ENCODE measurements around the gene NTNG2. TPM values are rescaled to one million over a fixed set of nuclear protein-coding genes. Genes with fewer than 3 reads are reported as not detected.

The NTNG2 gene
- total RNA-seq, 1 donor from 2014 or later: 0.42 TPM

- H3K4me3 ChIP-seq (ENCODE audit: low read depth, low read length): no peak overlapping the region
- TF ChIP-seq CTCF (IDR thresholded peaks at IDR 0.05; ENCODE audit: insufficient read depth, low read length, poor library complexity, severe bottlenecking): no peak
- H3K27me3 ChIP-seq (ENCODE audit: control insufficient read depth, insufficient read depth, low read length): peaks cover 37% of the 10 kb centered on the region
- H3K36me3 ChIP-seq (ENCODE audit: control insufficient read depth, insufficient read depth, low read length): no peaks in the 10 kb centered on the region
- DNase-seq (ENCODE audit: low read depth): no peak
These were observed 18.5 kb upstream of the NTNG2 start for GRCh38 chr9:132143359-132143758.

DNA sequence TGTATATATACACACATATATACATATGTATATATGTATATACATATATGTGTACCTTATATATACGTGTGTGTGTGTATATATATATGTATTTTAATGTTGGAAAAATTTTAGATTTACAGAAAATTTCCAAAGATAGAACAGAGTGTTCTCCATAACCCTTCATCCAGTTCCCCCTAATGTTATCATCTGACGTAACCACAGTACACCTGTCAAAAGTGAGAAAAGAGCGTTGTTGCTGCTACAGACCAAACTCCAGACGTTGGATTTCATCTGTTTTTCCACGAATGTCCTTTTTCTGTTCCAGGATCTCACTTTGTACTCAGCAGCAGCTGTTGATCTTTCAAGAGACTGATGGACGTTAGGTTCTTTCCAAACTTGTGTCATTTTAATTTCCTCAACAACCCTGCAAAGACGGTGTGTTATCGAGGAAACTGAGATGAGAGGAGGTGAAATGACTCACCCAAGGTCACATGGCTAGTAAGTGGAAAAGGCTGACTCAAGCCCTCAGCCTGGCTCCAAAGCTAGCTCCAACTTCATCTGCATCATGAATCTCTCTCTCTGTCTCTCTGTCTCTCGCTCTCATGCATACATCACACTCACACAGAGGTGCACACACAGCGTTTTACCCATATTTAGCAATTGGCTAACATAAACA is 17.0 kb upstream of the NTNG2 start:
- H3K36me3 ChIP-seq (ENCODE audit: control insufficient read depth, insufficient read depth, low read length): no peaks in the 10 kb centered on the region
- peaks cover 42% of the 10 kb centered on the region for H3K27me3 ChIP-seq (ENCODE audit: control insufficient read depth, insufficient read depth, low read length)
- no peak overlapping the region for H3K4me3 ChIP-seq (ENCODE audit: low read depth, low read length)
- no peak for TF ChIP-seq CTCF (IDR thresholded peaks at IDR 0.05; ENCODE audit: insufficient read depth, low read length, poor library complexity, severe bottlenecking)
- DNase-seq (ENCODE audit: low read depth): no peak

GRCh38 chr9:132146039-132146438 is 15.8 kb upstream of the NTNG2 start:
- H3K36me3 ChIP-seq (ENCODE audit: control insufficient read depth, insufficient read depth, low read length): no peaks in the 10 kb centered on the region
- no peak for TF ChIP-seq CTCF (IDR thresholded peaks at IDR 0.05; ENCODE audit: insufficient read depth, low read length, poor library complexity, severe bottlenecking)
- H3K27me3 ChIP-seq (ENCODE audit: control insufficient read depth, insufficient read depth, low read length): peaks cover 42% of the 10 kb centered on the region
- no peak overlapping the region for H3K4me3 ChIP-seq (ENCODE audit: low read depth, low read length)
- DNase-seq (ENCODE audit: low read depth): no peak

DNA sequence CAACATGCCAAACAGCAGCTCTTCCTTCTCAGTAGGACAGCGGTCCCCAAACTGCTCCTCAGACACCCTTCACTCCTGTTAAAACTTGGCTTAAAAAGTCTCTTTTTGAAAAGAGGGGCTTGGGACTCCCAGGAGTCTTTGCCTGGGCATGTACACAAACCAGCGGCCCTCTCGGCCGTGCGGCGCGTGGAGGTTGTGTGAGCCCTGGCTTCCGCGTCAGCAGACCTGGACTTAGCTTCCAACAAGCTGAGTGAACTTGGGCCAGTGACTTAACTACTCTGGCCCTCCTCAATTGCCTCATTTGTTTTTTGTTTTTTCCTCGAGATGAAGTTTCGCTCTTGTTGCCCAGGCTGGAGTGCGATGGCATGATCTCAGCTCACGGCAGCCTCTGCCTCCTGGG is 15.3 kb upstream of the NTNG2 start:
- Histone ChIP-seq H3K27me3 (ENCODE audit: control insufficient read depth, insufficient read depth, low read length) (peaks cover 39% of the 10 kb centered on the region), H3K36me3 (ENCODE audit: control insufficient read depth, insufficient read depth, low read length) (no peaks in the 10 kb centered on the region), H3K4me3 (ENCODE audit: low read depth, low read length) (no peak overlapping the region)
- no peak for TF ChIP-seq CTCF (IDR thresholded peaks at IDR 0.05; ENCODE audit: insufficient read depth, low read length, poor library complexity, severe bottlenecking)
- DNase-seq (ENCODE audit: low read depth): no peak

DNA sequence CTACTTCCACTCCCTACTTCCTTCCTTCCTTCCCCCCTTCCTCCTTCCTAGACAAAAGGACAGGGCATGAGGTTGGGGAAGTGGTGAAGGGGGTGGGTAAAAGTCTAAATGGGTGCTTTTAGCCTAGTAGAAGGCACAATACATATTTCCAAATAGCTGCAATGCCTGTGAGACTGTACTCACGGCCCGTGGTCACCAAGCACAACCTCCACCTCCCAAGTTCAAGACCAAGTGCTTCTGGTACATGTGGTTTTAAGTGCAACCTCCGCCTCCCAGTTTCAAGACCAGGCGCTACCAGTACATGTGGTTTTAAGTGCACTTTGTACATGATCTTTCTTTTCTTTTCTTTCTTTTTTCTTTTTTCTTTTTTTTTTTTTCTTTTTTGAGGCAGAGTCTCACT is 14.5 kb upstream of the NTNG2 start:
- no peak for TF ChIP-seq CTCF (IDR thresholded peaks at IDR 0.05; ENCODE audit: insufficient read depth, low read length, poor library complexity, severe bottlenecking)
- H3K27me3 ChIP-seq (ENCODE audit: control insufficient read depth, insufficient read depth, low read length): peaks cover 33% of the 10 kb centered on the region
- no peak for DNase-seq (ENCODE audit: low read depth)
- H3K4me3 ChIP-seq (ENCODE audit: low read depth, low read length): no peak overlapping the region
- H3K36me3 ChIP-seq (ENCODE audit: control insufficient read depth, insufficient read depth, low read length): no peaks in the 10 kb centered on the region

- no peak for DNase-seq (ENCODE audit: low read depth)
- Histone ChIP-seq H3K4me3 (ENCODE audit: low read depth, low read length) (no peak overlapping the region), H3K36me3 (ENCODE audit: control insufficient read depth, insufficient read depth, low read length) (no peaks in the 10 kb centered on the region), H3K27me3 (ENCODE audit: control insufficient read depth, insufficient read depth, low read length) (peaks cover 34% of the 10 kb centered on the region)
- TF ChIP-seq CTCF (IDR thresholded peaks at IDR 0.05; ENCODE audit: insufficient read depth, low read length, poor library complexity, severe bottlenecking): no peak
These were observed 14.0 kb upstream of the NTNG2 start for GRCh38 chr9:132147839-132148238.
